H1 (cell line): ENCODE results near the gene MYO5A. TPM values are rescaled to one million over a fixed set of nuclear protein-coding genes. Genes with fewer than 3 reads are reported as not detected.

Source experiments
- BCL11A ChIP-seq, 2 experiments: IDR thresholded peaks; one replicate each; pipeline ENCODE4 v1.6.1; 2011; ENCODE audit warnings: low read depth in 2 of 2, low read length in 2 of 2, mild to moderate bottlenecking in 2 of 2
- CBX5 ChIP-seq: fragments of 300-800, 300-1000 bp; sonication (generic); IDR thresholded peaks from 2 replicates; pipeline ENCODE4 v1.7.1; 2016; ENCODE audit warnings: antibody characterized with exemption, low read length, low read depth
- CEBPB ChIP-seq: IDR thresholded peaks from 2 replicates; pipeline ENCODE4 v1.6.1; 2012; ENCODE audit warnings: low read depth, low read length
- CHD1 ChIP-seq: IDR thresholded peaks from 2 replicates; pipeline ENCODE4 v1.6.1; 2012; ENCODE audit warnings: low read depth, low read length, improper control_type of control experiment
- CREB1 ChIP-seq: IDR thresholded peaks from 2 replicates; pipeline ENCODE4 v1.6.1; 2012; ENCODE audit warnings: inconsistent platforms
- GABPA ChIP-seq: IDR thresholded peaks from 2 replicates; pipeline ENCODE4 v1.6.1; 2011; ENCODE audit warnings: mild to moderate bottlenecking, low read length, moderate library complexity, borderline replicate concordance; ENCODE audit not compliant: insufficient read depth
- GTF2F1 ChIP-seq: IDR thresholded peaks from 2 replicates; pipeline ENCODE4 v1.6.1; 2012; ENCODE audit warnings: low read depth, low read length, improper control_type of control experiment, borderline replicate concordance
- JUN ChIP-seq: IDR thresholded peaks from 2 replicates; pipeline ENCODE4 v1.6.1; 2011; ENCODE audit warnings: low read depth, mild to moderate bottlenecking, improper control_type of control experiment, low read length
- NANOG ChIP-seq: IDR thresholded peaks from 2 replicates; pipeline ENCODE4 v1.6.1; 2011; ENCODE audit warnings: low read length, low read depth, mild to moderate bottlenecking, inconsistent platforms; ENCODE audit not compliant: insufficient read depth, poor library complexity, severe bottlenecking
- POLR2AphosphoS5 ChIP-seq: IDR thresholded peaks from 2 replicates; pipeline ENCODE4 v1.6.1; 2011; ENCODE audit warnings: low read depth, low read length
- RAD21 ChIP-seq, 2 experiments: IDR thresholded peaks in 1 of 2; conservative IDR thresholded peaks in 1 of 2; 2 replicates each; pipeline ENCODE4 v1.6.1; 2011; ENCODE audit warnings: low read depth in 2 of 2, low read length in 2 of 2, improper control_type of control experiment in 1 of 2, inconsistent platforms in 1 of 2, mild to moderate bottlenecking in 1 of 2, moderate library complexity in 1 of 2
- RBBP5 ChIP-seq: IDR thresholded peaks from 2 replicates; pipeline ENCODE4 v1.7.1; 2012; ENCODE audit warnings: low read depth, mild to moderate bottlenecking, inconsistent platforms, low read length, moderate library complexity, borderline replicate concordance
- RFX5 ChIP-seq: IDR thresholded peaks from 2 replicates; pipeline ENCODE4 v1.6.1; 2011; ENCODE audit warnings: low read depth, low read length, improper control_type of control experiment, borderline replicate concordance
- RNF2 ChIP-seq: fragments of 200-900, 300-1000 bp; sonication (generic); IDR thresholded peaks from 2 replicates; pipeline ENCODE4 v1.7.1; 2016; ENCODE audit warnings: borderline replicate concordance, low read depth, mild to moderate bottlenecking, antibody characterized with exemption, low read length; ENCODE audit not compliant: poor library complexity, severe bottlenecking; ENCODE audit errors: missing control alignments
- RXRA ChIP-seq: IDR thresholded peaks from 2 replicates; pipeline ENCODE4 v1.6.1; 2011; ENCODE audit warnings: low read depth, mild to moderate bottlenecking, low read length, moderate library complexity; ENCODE audit not compliant: insufficient read depth
- SAP30 ChIP-seq: fragments of 300-600 bp; sonication (generic); IDR thresholded peaks from 2 replicates; pipeline ENCODE4 v1.7.1; 2012; ENCODE audit warnings: low read length, moderate library complexity, mild to moderate bottlenecking, inconsistent platforms; ENCODE audit not compliant: insufficient read depth, insufficient replicate concordance
- SIN3A ChIP-seq, 2 experiments: IDR thresholded peaks in 1 of 2; conservative IDR thresholded peaks in 1 of 2; 2 replicates each; pipeline ENCODE4 v1.6.1; 2011 to 2012; ENCODE audit warnings: low read length in 2 of 2, improper control_type of control experiment in 1 of 2, low read depth in 1 of 2, mild to moderate bottlenecking in 1 of 2
- SIRT6 ChIP-seq: IDR thresholded peaks from one replicate; pipeline ENCODE4 v1.7.1; 2012; ENCODE audit warnings: low read length, inconsistent platforms
- SP1 ChIP-seq: IDR thresholded peaks from 2 replicates; pipeline ENCODE4 v1.6.1; 2011; ENCODE audit warnings: low read depth, low read length
- SP4 ChIP-seq: IDR thresholded peaks from 2 replicates; pipeline ENCODE4 v1.6.1; 2012; ENCODE audit warnings: low read length, inconsistent platforms
- TAF7 ChIP-seq: optimal IDR thresholded peaks from 2 replicates; pipeline ENCODE3; 2011; ENCODE audit warnings: low read depth, mild to moderate bottlenecking, inconsistent platforms, low read length, moderate library complexity, borderline replicate concordance
- USF2 ChIP-seq: IDR thresholded peaks from 2 replicates; pipeline ENCODE4 v1.6.1; 2011; ENCODE audit warnings: low read length, improper control_type of control experiment
- ZNF274 ChIP-seq: IDR thresholded peaks from 2 replicates; pipeline ENCODE4 v1.7.0; 2012; ENCODE audit warnings: low read length, borderline replicate concordance; ENCODE audit errors: extremely low read depth
- polyA plus RNA-seq, 7 experiments: library from polyadenylated mRNA; depleted of rRNA in 3 of 7; stranded (reverse) in 5 of 7; unstranded in 2 of 7; fragments of >200 nt in 5 of 7; fragments of 200-250 nt in 2 of 7; gene quantifications; 1 replicate in 5 of 7; 2 replicates in 1 of 7; 4 replicates in 1 of 7; pipeline versions ENCODE4 v1.2.1 to v1.2.3, GENCODE V29; 2011 to 2013; ENCODE audit warnings: missing spikeins in 2 of 7, mixed read lengths in 2 of 7
- total RNA-seq: library from RNA; stranded (reverse); fragmentation: NEBNext Ultra II Directional; extraction: Animal tissue kit (Norgen Biotek cat#: 25700); gene quantifications from 2 replicates; pipeline ENCODE4 v1.2.1, GENCODE V29; 2021

The MYO5A gene
- total and polyA plus RNA-seq, 2 of the 8 experiments (the other 6 are each of a cell fraction or from before 2014, with no cell fraction given), result 11.4 to 24.7 TPM

GRCh38 chr15:52261498-52262242 lies 267.0 kb downstream of the MYO5A start (continued):
- TF ChIP-seq GTF2F1 (no peak), SP1 (peak; percentile 39; the same call in 1 of the 2 replicates), RBBP5 (no peak), CHD1 (no peak), JUN (no peak), POLR2AphosphoS5 (peak; percentile 55; the same call in 1 of the 2 replicates), TAF7 (no peak), SP4 (no peak), SIN3A (conservative IDR thresholded peaks at IDR 0.05 in 1 of 2, IDR thresholded peaks at IDR 0.05 in 1 of 2; ENCODE audit: low read depth in 1 of 2, low read length in 2 of 2) (no peak), CEBPB (no peak), SAP30 (no peak), RAD21 (IDR thresholded peaks at IDR 0.05 in 1 of 2, conservative IDR thresholded peaks at IDR 0.05 in 1 of 2; ENCODE audit: low read depth in 2 of 2, low read length in 2 of 2) (no peak), ZNF274 (no peak), RXRA (peak; percentile 12; the same call in 1 of the 2 replicates), SIRT6 (no peak), USF2 (no peak), BCL11A (IDR thresholded peaks at IDR 0.05; ENCODE audit: low read depth in 2 of 2, low read length in 2 of 2) (no peak), CBX5 (no peak), RFX5 (no peak), RNF2 (no peak), NANOG (peak; percentile 27), CREB1 (peak; percentile 38; the same call in 1 of the 2 replicates), GABPA (no peak)
